Glutamatergic neuron (in vitro differentiated cells): ENCODE data around the gene CFAP157. TPM values are rescaled to one million over a fixed set of nuclear protein-coding genes. Genes with fewer than 3 reads are reported as not detected.

ENCODE experiments used
- DNase-seq: peaks from one replicate; pipeline ENCODE4 v3.0.0; 2022
- H3K27ac Mint-ChIP-seq: one replicate; pipeline ENCODE4 v1.8.0; 2020; ENCODE audit warnings: mild to moderate bottlenecking, mixed read lengths, inconsistent platforms; ENCODE audit not compliant: unreplicated experiment
- H3K27me3 Mint-ChIP-seq: one replicate; pipeline ENCODE4 v1.8.0; 2020; ENCODE audit warnings: mild to moderate bottlenecking, moderate library complexity, mixed read lengths, inconsistent platforms; ENCODE audit not compliant: unreplicated experiment
- H3K36me3 Mint-ChIP-seq: one replicate; pipeline ENCODE4 v1.8.0; 2020; ENCODE audit warnings: mild to moderate bottlenecking, mixed read lengths, inconsistent platforms; ENCODE audit not compliant: unreplicated experiment
- H3K4me1 Mint-ChIP-seq: one replicate; pipeline ENCODE4 v1.8.0; 2020; ENCODE audit warnings: mild to moderate bottlenecking, low read depth, mixed read lengths, inconsistent platforms; ENCODE audit not compliant: unreplicated experiment
- H3K4me3 Mint-ChIP-seq: one replicate; pipeline ENCODE4 v1.8.0; 2020; ENCODE audit warnings: mild to moderate bottlenecking, mixed read lengths, inconsistent platforms; ENCODE audit not compliant: unreplicated experiment
- H3K9me3 Mint-ChIP-seq: one replicate; pipeline ENCODE4 v1.8.0; 2020; ENCODE audit warnings: mild to moderate bottlenecking, moderate library complexity, mixed read lengths, inconsistent platforms; ENCODE audit not compliant: unreplicated experiment
- CTCF ChIP-seq: fragments of 200-600 bp; sonication (generic); IDR thresholded peaks from one replicate; pipeline ENCODE4 v1.5.0; 2021; ENCODE audit not compliant: partially characterized antibody, unreplicated experiment
- total RNA-seq: library from RNA; stranded (reverse); fragmentation: NEBNext Ultra II Directional; extraction: Animal tissue kit (Norgen Biotek cat#: 25700); gene quantifications from one replicate; pipeline ENCODE4 v1.2.1, GENCODE V29; 2021; ENCODE audit not compliant: unreplicated experiment

The CFAP157 gene
- total RNA-seq, 1 donor from 2014 or later: 0.61 TPM

- Mint-ChIP-seq H3K36me3 (no peaks in the 10 kb centered on the region), H3K27ac (no peak overlapping the region), H3K4me3 (no peak overlapping the region), H3K9me3 (peaks cover 4% of the 10 kb centered on the region), H3K27me3 (peaks cover 2% of the 10 kb centered on the region), H3K4me1 (peaks cover 2% of the 10 kb centered on the region)
- TF ChIP-seq CTCF: no peak
- DNase-seq: peak; percentile 11
Observed at GRCh38 chr9:127730262-127730661, 23.5 kb downstream of the CFAP157 start.

DNA sequence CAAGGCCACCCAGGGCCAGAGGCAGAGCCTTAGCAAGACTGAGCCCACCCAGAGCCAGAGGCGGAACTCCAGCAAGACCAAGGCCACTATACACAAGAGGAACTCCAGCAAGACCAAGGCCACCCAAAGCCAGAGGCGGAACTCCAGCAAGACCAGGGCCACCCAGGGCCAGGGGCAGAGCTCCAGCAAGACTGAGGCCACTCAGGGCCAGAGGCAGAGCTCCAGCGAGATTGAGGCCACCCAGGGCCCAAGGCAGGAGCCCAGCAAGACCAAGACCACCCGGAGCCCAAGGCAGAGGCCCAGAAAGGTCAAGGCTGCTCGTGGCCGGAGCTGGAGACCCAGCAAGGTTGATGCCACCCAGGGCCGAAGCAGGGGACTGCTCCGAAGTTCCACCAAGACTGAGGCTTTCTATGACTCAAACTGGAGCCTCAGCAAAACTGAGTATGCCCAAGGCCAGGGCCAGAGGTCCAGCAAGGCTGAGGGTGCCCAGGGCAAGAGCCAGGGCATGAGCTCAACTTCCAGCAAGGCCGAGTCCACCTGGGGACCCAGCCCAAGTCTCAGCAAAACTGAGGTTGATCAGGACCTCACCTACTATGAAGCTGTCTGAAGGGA is 24.1 kb downstream of the CFAP157 start:
- no peaks in the 10 kb centered on the region for H3K36me3 Mint-ChIP-seq
- no peak for DNase-seq
- no peak overlapping the region for H3K27ac Mint-ChIP-seq
- H3K4me3 Mint-ChIP-seq: no peak overlapping the region
- peaks cover 4% of the 10 kb centered on the region for H3K9me3 Mint-ChIP-seq
- peaks cover 2% of the 10 kb centered on the region for H3K27me3 Mint-ChIP-seq
- H3K4me1 Mint-ChIP-seq: peaks cover 3% of the 10 kb centered on the region
- no peak for TF ChIP-seq CTCF

DNA sequence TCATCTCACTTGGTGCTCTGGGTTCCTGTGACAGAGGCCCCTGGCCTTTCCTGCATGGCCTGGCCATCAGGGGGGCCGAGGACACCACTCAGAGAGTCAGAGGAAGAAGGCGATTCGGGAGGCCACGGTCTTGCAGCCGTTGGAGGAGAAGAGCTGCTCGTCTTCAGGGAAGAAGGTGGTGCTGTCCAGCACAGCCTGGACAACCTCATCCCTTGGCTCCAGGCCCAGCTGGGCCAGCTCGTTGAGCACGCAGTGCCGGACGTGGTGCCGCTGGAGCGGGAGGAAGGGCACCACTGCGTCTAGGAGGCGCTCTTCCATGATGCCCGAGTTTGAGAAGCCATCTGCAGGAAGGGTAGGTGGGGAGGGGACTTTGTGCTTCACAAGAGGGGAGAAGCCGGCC is 25.1 kb downstream of the CFAP157 start:
- TF ChIP-seq CTCF: no peak
- no peak overlapping the region for H3K27ac Mint-ChIP-seq
- no peaks in the 10 kb centered on the region for H3K36me3 Mint-ChIP-seq
- peaks cover 3% of the 10 kb centered on the region for H3K4me1 Mint-ChIP-seq
- H3K4me3 Mint-ChIP-seq: no peak overlapping the region
- H3K27me3 Mint-ChIP-seq: peaks cover 2% of the 10 kb centered on the region
- no peak for DNase-seq
- peaks cover 4% of the 10 kb centered on the region for H3K9me3 Mint-ChIP-seq

GRCh38 chr9:127732444-127732843 is 25.7 kb downstream of the CFAP157 start:
- Mint-ChIP-seq H3K4me1 (peaks cover 2% of the 10 kb centered on the region), H3K27ac (no peak overlapping the region), H3K4me3 (peak overlapping the region; percentile 32), H3K27me3 (peaks cover 4% of the 10 kb centered on the region), H3K36me3 (no peaks in the 10 kb centered on the region), H3K9me3 (peaks cover 4% of the 10 kb centered on the region)
- DNase-seq: no peak
- TF ChIP-seq CTCF: no peak

DNA sequence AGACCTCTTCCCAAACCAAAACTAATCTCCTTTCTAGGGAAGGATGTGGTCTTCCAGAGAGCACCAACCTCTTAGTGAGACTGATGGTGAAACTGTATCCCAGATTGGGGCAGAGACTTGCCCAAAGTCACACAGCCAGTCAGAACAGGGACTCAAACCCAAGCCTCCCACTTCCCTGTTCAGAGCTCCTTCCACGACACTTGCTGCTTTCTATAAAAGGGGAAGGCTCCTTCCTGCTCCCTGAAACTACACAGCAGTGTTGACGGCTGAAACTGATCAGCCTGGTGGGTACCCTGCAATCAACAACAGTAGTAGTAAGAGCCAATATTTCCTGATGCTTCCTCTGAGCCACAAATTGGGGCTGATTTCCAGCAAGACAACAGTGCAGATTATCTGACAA is 26.8 kb downstream of the CFAP157 start:
- Mint-ChIP-seq H3K9me3 (peaks cover 4% of the 10 kb centered on the region), H3K27me3 (peaks cover 6% of the 10 kb centered on the region), H3K27ac (peak overlapping the region; percentile 50), H3K36me3 (peaks cover 5% of the 10 kb centered on the region), H3K4me1 (peaks cover 4% of the 10 kb centered on the region), H3K4me3 (no peak overlapping the region)
- TF ChIP-seq CTCF: no peak
- no peak for DNase-seq
